ENCODE data around the gene MYO7A. TPM values are rescaled to one million over a fixed set of nuclear protein-coding genes. Genes with fewer than 3 reads are reported as not detected.

Gene MYO7A
- total RNA-seq, 1 donor from 2014 or later: 5.5 TPM

DNA sequence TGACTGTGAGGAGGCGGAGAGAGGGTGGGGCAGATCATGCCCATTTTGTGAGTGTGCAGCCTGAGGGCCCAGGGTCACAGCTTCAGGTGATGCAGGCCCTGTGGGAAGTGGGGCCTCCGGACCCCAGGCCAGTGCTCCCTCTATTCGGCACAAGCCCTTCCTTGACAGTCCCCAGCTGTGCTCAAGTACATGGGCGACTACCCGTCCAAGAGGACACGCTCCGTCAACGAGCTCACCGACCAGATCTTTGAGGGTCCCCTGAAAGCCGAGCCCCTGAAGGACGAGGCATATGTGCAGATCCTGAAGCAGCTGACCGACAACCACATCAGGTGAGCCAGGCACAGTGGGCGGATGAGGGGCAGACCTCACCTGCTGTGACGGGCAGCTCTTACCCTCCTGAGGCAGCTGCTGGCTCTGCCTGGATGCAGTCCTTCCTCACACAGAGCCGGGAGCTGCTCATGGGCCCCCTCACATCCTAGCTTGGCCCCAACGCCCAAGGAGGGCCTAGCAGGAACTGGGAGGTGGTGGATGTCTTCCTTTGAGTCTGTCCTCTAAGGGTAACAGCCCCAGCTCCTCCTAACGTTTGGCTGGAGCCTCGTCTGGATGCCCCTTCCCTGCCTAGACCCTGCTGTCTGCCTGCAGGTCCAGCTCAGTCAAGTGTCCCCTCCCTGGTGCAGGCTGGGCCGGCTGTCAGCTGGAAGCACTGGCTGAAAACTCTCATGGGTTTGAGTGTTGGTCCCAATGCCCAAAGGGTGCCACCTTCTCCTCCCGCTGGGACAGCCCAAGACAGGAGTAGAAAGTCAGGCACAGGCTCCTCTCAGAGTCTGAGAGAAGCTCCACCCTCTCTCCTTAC is 76.1 kb downstream of the MYO7A start:
- Histone ChIP-seq H3K4me3 (no peak overlapping the region), H3K4me1 (no peaks in the 10 kb centered on the region), H3K9me3 (no peaks in the 10 kb centered on the region), H3K36me3 (no peaks in the 10 kb centered on the region), H3K27ac (no peak overlapping the region), H3K27me3 (ENCODE audit: low read depth) (no peaks in the 10 kb centered on the region)
- intact Hi-C loops (cut with DNase I): no loop called here
- TF ChIP-seq, protein P1, sequence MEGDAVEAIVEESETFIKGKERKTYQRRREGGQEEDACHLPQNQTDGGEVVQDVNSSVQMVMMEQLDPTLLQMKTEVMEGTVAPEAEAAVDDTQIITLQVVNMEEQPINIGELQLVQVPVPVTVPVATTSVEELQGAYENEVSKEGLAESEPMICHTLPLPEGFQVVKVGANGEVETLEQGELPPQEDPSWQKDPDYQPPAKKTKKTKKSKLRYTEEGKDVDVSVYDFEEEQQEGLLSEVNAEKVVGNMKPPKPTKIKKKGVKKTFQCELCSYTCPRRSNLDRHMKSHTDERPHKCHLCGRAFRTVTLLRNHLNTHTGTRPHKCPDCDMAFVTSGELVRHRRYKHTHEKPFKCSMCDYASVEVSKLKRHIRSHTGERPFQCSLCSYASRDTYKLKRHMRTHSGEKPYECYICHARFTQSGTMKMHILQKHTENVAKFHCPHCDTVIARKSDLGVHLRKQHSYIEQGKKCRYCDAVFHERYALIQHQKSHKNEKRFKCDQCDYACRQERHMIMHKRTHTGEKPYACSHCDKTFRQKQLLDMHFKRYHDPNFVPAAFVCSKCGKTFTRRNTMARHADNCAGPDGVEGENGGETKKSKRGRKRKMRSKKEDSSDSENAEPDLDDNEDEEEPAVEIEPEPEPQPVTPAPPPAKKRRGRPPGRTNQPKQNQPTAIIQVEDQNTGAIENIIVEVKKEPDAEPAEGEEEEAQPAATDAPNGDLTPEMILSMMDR (IDR thresholded peaks at IDR 0.05): no peak
- ATAC-seq (no peak), DNase-seq (no peak)

DNA sequence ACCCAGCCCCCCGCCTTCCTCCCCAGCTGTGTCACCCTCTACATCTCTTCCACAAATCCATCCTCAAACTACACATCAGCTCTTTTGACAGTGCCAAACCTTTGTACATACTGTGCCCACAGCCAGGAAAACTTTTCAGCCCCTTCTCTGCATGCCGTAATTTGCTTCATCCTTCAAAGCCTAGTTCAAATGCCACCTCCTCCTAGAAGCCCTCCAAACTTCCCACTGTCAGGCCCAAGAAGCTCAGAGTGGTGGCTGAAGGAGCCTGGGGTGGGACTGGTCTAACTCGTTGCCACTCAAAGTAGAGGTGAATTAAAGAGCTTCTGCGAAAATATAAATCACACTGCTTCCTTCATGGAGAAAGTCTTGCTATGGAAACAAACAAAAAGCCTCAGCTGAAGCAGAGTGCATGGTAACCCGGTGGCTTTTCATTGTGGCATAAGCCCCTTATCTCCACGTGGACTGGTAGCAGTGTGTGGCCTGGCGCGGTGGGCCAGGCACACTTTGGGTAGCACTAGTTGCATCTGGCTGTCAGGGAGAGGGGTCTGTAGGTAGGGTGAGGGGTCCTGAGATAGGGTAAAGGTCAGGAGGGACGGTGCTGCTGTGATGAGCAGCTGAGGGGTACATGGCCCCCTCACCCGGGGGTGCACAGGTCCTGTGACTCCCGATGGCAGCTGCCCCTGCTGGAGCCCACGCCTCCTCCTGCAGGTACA is 76.9 kb downstream of the MYO7A start:
- Histone ChIP-seq H3K36me3 (no peaks in the 10 kb centered on the region), H3K4me3 (no peak overlapping the region), H3K27ac (no peak overlapping the region), H3K4me1 (no peaks in the 10 kb centered on the region), H3K27me3 (ENCODE audit: low read depth) (no peaks in the 10 kb centered on the region), H3K9me3 (no peaks in the 10 kb centered on the region)
- TF ChIP-seq, protein P1 (IDR thresholded peaks at IDR 0.05): no peak
- DNase-seq (no peak), ATAC-seq (no peak)
- intact Hi-C loops (cut with DNase I): no loop called here

DNA sequence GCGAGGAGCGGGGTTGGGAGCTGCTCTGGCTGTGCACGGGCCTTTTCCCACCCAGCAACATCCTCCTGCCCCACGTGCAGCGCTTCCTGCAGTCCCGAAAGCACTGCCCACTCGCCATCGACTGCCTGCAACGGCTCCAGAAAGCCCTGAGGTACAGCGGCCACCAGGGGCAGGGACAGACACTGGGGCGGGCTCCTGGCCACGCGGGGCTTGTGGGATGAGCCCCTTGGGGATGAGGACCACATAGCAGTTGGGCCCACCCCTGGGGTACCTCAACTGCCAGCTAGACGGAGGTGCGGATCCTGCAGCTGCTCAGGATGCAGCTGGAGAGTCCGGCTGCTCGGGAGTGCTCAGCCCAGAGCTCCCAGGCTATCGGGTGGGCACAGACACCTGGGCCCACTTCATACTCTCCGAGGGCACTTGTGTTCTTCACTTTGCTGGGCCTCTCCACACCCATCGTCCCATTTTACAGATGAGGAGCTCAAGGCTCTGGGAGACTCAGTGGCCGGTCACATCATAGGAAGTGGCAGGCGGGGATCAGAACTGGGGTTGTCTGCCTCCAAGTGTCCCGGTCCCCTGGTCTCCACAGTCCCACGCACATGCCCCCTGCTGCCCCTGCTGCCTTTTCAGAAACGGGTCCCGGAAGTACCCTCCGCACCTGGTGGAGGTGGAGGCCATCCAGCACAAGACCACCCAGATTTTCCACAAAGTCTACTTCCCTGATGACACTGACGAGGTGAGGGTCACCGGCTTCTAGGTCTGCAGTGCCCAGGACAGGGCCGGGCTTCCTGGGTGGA is 77.6 kb downstream of the MYO7A start:
- DNase-seq (no peak), ATAC-seq (no peak)
- intact Hi-C loops (cut with DNase I): no loop called here

DNA sequence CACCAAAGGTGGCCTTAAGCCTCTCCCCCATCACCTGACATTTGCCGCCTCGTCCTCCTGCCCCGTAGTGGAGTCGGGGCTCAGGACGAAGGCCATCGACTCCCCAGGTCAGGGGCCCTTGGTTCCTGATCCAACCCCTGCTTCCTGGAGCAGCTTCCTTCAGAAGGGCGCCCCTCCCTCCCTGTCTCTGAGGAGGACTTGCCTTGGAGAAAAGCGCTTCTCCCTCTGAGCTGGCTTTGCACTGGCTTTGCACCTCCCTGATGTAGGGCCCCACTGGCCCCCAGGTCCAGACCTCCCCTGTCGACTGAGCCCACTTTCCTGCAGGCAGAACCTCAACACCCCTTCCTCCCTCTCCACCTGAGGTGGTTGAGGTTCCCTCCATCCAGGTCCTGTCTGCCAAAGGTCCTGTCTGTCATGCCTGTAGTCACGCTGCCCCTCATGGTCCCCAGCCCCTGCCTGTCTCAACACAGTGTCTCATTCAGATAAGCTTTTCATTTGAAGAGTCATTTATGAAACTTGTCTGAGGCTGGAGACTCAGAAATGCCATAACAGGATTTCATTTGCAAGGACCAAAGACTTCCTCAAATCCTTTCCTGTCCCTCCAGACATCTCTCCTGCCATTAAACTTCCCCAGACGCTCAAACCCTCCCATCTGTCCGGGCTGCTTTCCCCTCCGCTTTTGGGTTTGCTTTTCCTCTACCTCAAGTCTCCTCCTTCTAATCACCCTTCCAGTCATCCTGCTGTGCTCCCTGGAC is 78.4 kb downstream of the MYO7A start:
- intact Hi-C loops (cut with DNase I): no loop called here
- Histone ChIP-seq H3K36me3 (no peaks in the 10 kb centered on the region), H3K4me3 (no peak overlapping the region), H3K27ac (no peak overlapping the region), H3K9me3 (no peaks in the 10 kb centered on the region), H3K27me3 (ENCODE audit: low read depth) (no peaks in the 10 kb centered on the region), H3K4me1 (no peaks in the 10 kb centered on the region)
- TF ChIP-seq, protein P1 (IDR thresholded peaks at IDR 0.05): no peak
- no peak for ATAC-seq
- no peak for DNase-seq

More for the DNA sequence above, 77.6 kb downstream of the MYO7A start:
- Histone ChIP-seq H3K9me3 (no peaks in the 10 kb centered on the region), H3K27me3 (ENCODE audit: low read depth) (no peaks in the 10 kb centered on the region), H3K4me3 (no peak overlapping the region), H3K27ac (no peak overlapping the region), H3K36me3 (no peaks in the 10 kb centered on the region), H3K4me1 (no peaks in the 10 kb centered on the region)
- TF ChIP-seq, protein P1 (IDR thresholded peaks at IDR 0.05): no peak

DNA sequence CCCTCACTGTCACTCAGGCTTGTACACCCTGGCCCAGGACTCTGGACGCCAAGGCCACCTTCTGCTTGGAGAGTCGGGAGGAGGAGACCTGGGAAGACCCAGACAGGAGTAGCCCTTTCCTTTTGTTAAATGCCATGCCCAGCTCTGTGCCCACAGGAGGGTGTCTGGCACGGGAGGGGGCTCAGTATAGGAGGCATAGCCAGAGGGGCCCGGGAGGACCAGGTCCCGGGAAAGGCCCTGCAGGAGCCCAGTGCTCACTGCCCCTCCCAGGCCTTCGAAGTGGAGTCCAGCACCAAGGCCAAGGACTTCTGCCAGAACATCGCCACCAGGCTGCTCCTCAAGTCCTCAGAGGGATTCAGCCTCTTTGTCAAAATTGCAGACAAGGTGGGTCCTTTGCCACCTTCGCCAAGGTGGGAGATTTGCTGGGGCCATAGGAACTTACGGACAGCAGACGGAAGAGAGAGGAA is 79.0 kb downstream of the MYO7A start:
- Histone ChIP-seq H3K4me3 (no peak overlapping the region), H3K36me3 (no peaks in the 10 kb centered on the region), H3K9me3 (no peaks in the 10 kb centered on the region), H3K4me1 (no peaks in the 10 kb centered on the region), H3K27me3 (ENCODE audit: low read depth) (no peaks in the 10 kb centered on the region), H3K27ac (no peak overlapping the region)
- TF ChIP-seq, protein P1 (IDR thresholded peaks at IDR 0.05): no peak
- ATAC-seq: no peak
- intact Hi-C loops (cut with DNase I): no loop called here
- DNase-seq: no peak
